Osteocyte (in vitro differentiated cells): ENCODE data around the gene COPS6. TPM values are rescaled to one million over a fixed set of nuclear protein-coding genes. Genes with fewer than 3 reads are reported as not detected.

Source experiments
- DNase-seq: peaks from one replicate; pipeline ENCODE4 v3.0.0; 2021; ENCODE audit warnings: mixed read lengths; ENCODE audit not compliant: unreplicated experiment; ENCODE audit errors: extremely low spot score
- H3K27ac Mint-ChIP-seq: one replicate; pipeline ENCODE4 v1.8.0; 2021; ENCODE audit warnings: mild to moderate bottlenecking, mixed read lengths; ENCODE audit not compliant: unreplicated experiment
- H3K27me3 Mint-ChIP-seq: one replicate; pipeline ENCODE4 v1.8.0; 2021; ENCODE audit warnings: mixed read lengths; ENCODE audit not compliant: unreplicated experiment
- H3K36me3 Mint-ChIP-seq: one replicate; pipeline ENCODE4 v1.8.0; 2021; ENCODE audit warnings: mixed read lengths; ENCODE audit not compliant: unreplicated experiment
- H3K4me1 Mint-ChIP-seq: one replicate; pipeline ENCODE4 v1.8.0; 2021; ENCODE audit warnings: mixed read lengths; ENCODE audit not compliant: unreplicated experiment
- H3K4me3 Mint-ChIP-seq: one replicate; pipeline ENCODE4 v1.8.0; 2021; ENCODE audit warnings: mild to moderate bottlenecking, moderate library complexity, mixed read lengths; ENCODE audit not compliant: unreplicated experiment
- H3K9me3 Mint-ChIP-seq: one replicate; pipeline ENCODE4 v1.8.0; 2021; ENCODE audit warnings: mixed read lengths; ENCODE audit not compliant: unreplicated experiment
- total RNA-seq: library from RNA; stranded (reverse); gene quantifications from 2 replicates; pipeline ENCODE4 v1.2.1, GENCODE V29; 2021
- TF ChIP-seq, protein P1 (sequence below): fragments of 200-600 bp; sonication (generic); IDR thresholded peaks from 2 replicates; pipeline ENCODE4 v1.5.0; 2021; ENCODE audit warnings: antibody characterized with exemption, mild to moderate bottlenecking, moderate library complexity

The COPS6 gene
- total RNA-seq, 1 donor from 2014 or later = 93.7 TPM

DNA sequence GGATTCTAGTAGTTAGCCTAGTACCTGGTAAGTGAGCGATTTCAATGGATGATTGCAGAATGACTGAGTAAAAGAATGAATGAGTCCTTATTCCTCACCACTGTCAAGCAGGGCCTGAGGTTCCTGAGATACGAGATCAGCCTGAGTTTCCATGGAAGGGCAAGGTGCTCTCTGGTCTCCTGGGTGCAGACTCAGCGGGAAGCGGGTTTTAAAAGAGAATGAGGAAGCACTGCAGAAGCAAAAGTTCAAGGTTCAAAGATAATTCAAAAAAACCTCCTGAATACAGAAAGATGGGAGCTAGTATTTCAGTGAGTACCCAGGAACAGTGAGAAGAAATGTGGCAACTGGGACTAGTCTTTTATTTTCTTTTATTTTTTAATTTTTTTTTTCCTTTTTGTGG is 11.6 kb upstream of the COPS6 start:
- TF ChIP-seq, protein P1, sequence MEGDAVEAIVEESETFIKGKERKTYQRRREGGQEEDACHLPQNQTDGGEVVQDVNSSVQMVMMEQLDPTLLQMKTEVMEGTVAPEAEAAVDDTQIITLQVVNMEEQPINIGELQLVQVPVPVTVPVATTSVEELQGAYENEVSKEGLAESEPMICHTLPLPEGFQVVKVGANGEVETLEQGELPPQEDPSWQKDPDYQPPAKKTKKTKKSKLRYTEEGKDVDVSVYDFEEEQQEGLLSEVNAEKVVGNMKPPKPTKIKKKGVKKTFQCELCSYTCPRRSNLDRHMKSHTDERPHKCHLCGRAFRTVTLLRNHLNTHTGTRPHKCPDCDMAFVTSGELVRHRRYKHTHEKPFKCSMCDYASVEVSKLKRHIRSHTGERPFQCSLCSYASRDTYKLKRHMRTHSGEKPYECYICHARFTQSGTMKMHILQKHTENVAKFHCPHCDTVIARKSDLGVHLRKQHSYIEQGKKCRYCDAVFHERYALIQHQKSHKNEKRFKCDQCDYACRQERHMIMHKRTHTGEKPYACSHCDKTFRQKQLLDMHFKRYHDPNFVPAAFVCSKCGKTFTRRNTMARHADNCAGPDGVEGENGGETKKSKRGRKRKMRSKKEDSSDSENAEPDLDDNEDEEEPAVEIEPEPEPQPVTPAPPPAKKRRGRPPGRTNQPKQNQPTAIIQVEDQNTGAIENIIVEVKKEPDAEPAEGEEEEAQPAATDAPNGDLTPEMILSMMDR = no peak
- H3K27me3 Mint-ChIP-seq = no peaks in the 10 kb centered on the region
- peaks cover 27% of the 10 kb centered on the region for H3K4me1 Mint-ChIP-seq
- no peak overlapping the region for H3K4me3 Mint-ChIP-seq
- peaks cover 55% of the 10 kb centered on the region for H3K36me3 Mint-ChIP-seq
- H3K27ac Mint-ChIP-seq = no peak overlapping the region
- peaks cover 3% of the 10 kb centered on the region for H3K9me3 Mint-ChIP-seq
- no peak for DNase-seq

DNA sequence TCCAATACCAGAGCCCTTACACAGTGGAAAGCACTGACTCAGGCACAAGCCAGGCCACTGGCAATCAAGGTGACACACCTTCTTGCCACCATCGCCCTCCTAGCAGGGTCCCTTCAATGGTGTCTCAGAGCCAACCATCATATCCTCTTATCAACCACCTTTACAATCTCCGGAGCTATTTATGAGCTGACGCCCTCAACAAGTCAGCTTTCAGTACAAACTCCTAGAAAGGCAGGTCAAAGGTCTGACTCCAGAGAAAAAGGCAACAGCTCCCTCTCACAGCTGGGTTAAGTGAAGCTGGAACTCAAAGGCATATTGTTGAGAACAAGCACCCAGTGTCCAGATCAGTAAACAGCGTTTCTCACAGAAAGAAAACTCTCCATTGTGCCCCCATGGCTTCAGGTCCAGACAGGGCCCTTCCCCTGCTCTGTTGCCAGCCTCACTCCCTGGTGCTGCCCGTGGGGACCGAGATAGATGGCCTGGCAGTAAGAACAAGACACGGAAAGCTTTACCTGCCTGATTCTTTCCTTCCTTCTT is 9.7 kb upstream of the COPS6 start:
- H3K4me3 Mint-ChIP-seq = peak overlapping the region; percentile 30
- no peaks in the 10 kb centered on the region for H3K27me3 Mint-ChIP-seq
- peak overlapping the region; percentile 57 for H3K27ac Mint-ChIP-seq
- peaks cover 38% of the 10 kb centered on the region for H3K36me3 Mint-ChIP-seq
- peaks cover 30% of the 10 kb centered on the region for H3K4me1 Mint-ChIP-seq
- no peak for DNase-seq
- TF ChIP-seq, protein P1 = no peak
- no peaks in the 10 kb centered on the region for H3K9me3 Mint-ChIP-seq

DNA sequence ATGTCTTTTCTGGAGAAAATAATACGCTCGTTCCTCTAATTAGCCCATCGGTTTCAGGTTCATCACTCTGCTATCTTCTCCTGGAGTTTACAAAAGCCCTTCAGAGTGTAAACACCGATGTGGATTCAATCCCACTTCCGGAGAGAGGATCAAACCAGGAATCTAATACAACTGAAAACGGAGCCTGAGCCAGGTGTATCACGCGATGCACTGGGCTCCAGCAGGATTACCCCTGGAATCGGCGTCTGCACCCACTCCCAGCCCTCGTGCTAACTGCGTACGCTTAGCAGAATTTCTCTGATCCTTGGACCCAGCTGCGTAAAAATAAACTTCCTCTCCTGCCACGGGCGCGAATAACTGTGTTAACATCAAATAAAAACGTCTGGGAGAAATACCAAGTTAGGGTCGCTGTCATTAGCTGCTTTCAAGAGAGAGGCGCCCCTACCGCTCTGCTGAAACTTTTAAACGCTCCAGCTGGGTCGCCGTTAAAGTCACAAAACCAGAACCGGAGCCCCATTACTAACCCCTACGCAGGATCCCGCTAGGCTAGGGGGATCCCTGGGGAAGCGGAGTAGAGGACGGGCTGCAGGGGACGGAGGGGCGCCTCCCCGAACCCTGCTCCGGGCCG is 7.7 kb upstream of the COPS6 start:
- Mint-ChIP-seq H3K36me3 (peaks cover 20% of the 10 kb centered on the region), H3K27me3 (no peaks in the 10 kb centered on the region), H3K4me1 (peaks cover 30% of the 10 kb centered on the region), H3K4me3 (peak overlapping the region; percentile 92), H3K27ac (peak overlapping the region; percentile 92), H3K9me3 (no peaks in the 10 kb centered on the region)
- no peak for DNase-seq
- TF ChIP-seq, protein P1 = no peak

DNA sequence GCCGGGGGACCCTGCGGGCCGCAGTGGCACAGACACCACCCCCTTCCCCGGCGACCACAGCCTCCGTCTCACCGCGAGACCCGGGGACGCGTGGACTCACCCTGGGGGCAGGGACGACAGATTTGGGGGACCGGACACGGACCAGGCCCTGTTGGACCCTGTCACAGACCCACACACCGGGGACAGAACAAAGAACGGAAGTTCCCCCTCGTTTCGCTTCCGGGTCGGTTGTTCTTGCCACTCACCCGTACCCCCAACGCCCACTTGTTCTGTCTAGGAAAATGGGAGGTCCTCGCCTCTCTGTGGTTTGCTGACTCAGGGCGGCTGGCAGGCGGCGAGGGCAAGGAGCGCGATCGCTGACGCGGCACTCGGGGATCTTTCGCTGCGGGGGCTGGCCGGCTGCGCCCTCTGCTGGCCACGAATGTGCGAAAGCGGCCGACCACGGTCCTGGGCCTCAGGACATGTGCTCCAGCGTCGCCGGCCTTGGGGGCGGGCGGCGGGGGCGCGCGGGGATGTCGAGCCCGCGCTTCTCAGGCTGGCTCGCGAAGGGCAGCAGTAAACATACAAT is 7.2 kb upstream of the COPS6 start, which contains the start of gene ZNF3:
Gene ZNF3 (minus strand): TSS at position 189 of the 568 bp plus-strand sequence. CDS start 4,366 bp downstream, outside the sequence.
- peak within 1 kb of the TSS; percentile 92 for H3K4me3 Mint-ChIP-seq
- H3K27me3 Mint-ChIP-seq = no peaks in the 10 kb centered on the region
- peaks cover 30% of the 10 kb centered on the region for H3K4me1 Mint-ChIP-seq
- peak within 1 kb of the TSS; percentile 92 for H3K27ac Mint-ChIP-seq
- TF ChIP-seq, protein P1 = peak; percentile 96
- peaks cover 15% of the 10 kb centered on the region for H3K36me3 Mint-ChIP-seq
- peak; percentile 99 for DNase-seq
- no peaks in the 10 kb centered on the region for H3K9me3 Mint-ChIP-seq

DNA sequence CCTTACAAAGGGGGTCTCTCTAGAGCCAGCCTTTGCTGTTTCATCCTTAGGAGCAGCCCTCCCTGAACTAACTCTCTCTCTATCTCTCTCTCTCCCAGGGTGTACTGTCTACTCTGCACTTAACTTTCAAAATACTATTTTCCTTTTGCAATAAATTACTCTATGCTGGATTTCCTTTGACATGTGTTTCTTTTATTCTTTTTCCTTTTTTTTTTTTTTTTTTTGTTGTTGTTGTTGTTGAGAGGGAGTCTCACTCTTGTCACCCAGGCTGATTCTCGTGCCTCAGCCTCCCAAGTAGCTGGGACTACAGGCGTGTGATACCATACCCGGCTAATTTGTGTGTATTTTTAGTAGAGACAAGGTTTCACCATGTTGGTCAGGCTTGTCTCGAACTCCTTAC is 5.8 kb upstream of the COPS6 start:
- H3K36me3 Mint-ChIP-seq = peaks cover 10% of the 10 kb centered on the region
- no peaks in the 10 kb centered on the region for H3K9me3 Mint-ChIP-seq
- H3K4me3 Mint-ChIP-seq = no peak overlapping the region
- no peaks in the 10 kb centered on the region for H3K27me3 Mint-ChIP-seq
- TF ChIP-seq, protein P1 = no peak
- DNase-seq = no peak
- peaks cover 36% of the 10 kb centered on the region for H3K4me1 Mint-ChIP-seq
- H3K27ac Mint-ChIP-seq = peak overlapping the region; percentile 42
